HG03571 (cell line): ENCODE results near the gene CLPTM1.
"Not testable (repeated sequence)": the region's sequence is repeated elsewhere in the genome, so short reads cannot be mapped to it uniquely, and the experiment has no call there.

ENCODE experiments used
- ATAC-seq: cut with Tn5 transposase; IDR thresholded peaks from one replicate; pipeline ENCODE4 v1.9.1; 2021; ENCODE audit not compliant: unreplicated experiment

Gene CLPTM1

GRCh38 chr19:44973982-44974735, 19.0 kb downstream of the CLPTM1 start:
- no peak for ATAC-seq

GRCh38 chr19:44974857-44975256, 19.7 kb downstream of the CLPTM1 start:
- no peak for ATAC-seq

- no peak for ATAC-seq
These were observed 20.3 kb downstream of the CLPTM1 start for GRCh38 chr19:44975444-44975843.

- ATAC-seq: no peak
These were observed 28.8 kb downstream of the CLPTM1 start for GRCh38 chr19:44984005-44984404.

GRCh38 chr19:44985445-44985844, 30.3 kb downstream of the CLPTM1 start:
- ATAC-seq: no peak

GRCh38 chr19:44986389-44986788, 31.2 kb downstream of the CLPTM1 start:
- no peak for ATAC-seq

GRCh38 chr19:44987148-44987675, 32.0 kb downstream of the CLPTM1 start:
- ATAC-seq: no peak

GRCh38 chr19:44988273-44988672, 33.1 kb downstream of the CLPTM1 start:
- ATAC-seq: no peak

- ATAC-seq: no peak
These were observed 33.8 kb downstream of the CLPTM1 start for GRCh38 chr19:44988896-44989556.

GRCh38 chr19:44990459-44990858, 35.3 kb downstream of the CLPTM1 start:
- no peak for ATAC-seq

GRCh38 chr19:44990966-44991365, 35.8 kb downstream of the CLPTM1 start:
- ATAC-seq: no peak

GRCh38 chr19:44992336-44993163, 37.4 kb downstream of the CLPTM1 start:
- no peak for ATAC-seq

- ATAC-seq: no peak
These were observed 38.3 kb downstream of the CLPTM1 start for GRCh38 chr19:44993526-44993925.

GRCh38 chr19:44993926-44994537, 38.9 kb downstream of the CLPTM1 start:
- ATAC-seq: no peak

- ATAC-seq: no peak
These were observed 42.8 kb downstream of the CLPTM1 start for GRCh38 chr19:44998025-44998424.

GRCh38 chr19:44999131-44999925, 44.1 kb downstream of the CLPTM1 start:
- ATAC-seq: not testable (repeated sequence)

GRCh38 chr19:45000665-45001064, 45.5 kb downstream of the CLPTM1 start:
- not testable (repeated sequence) for ATAC-seq

GRCh38 chr19:45001087-45001739, 46.0 kb downstream of the CLPTM1 start, which contains the start of gene RELB:
Gene RELB (plus strand): TSS chr19:45001464. CDS start chr19:45001580, 116 bp downstream.
- ATAC-seq: peak; percentile 46

- ATAC-seq: no peak
These were observed 48.3 kb downstream of the CLPTM1 start for GRCh38 chr19:45003485-45003884.

- ATAC-seq: no peak
These were observed 50.6 kb downstream of the CLPTM1 start for GRCh38 chr19:45005787-45006186.
